ENCODE measurements around the gene PCMT1. TPM values are rescaled to one million over a fixed set of nuclear protein-coding genes. Genes with fewer than 3 reads are reported as not detected.

Gene PCMT1
- total and polyA plus RNA-seq, 2 donors (not counting 1 experiment from before 2014, with no cell fraction given) = 30.3 to 46.4 TPM

- Histone ChIP-seq H4K20me1 (ENCODE audit: control insufficient read depth, insufficient read depth, low read length, poor library complexity, severe bottlenecking) (no peaks in the 10 kb centered on the region), H3K79me2 (ENCODE audit: control insufficient read depth, insufficient read depth, low read length) (no peaks in the 10 kb centered on the region), H3K27ac (ENCODE audit: low read length in 2 of 2) (no peak overlapping the region), H3K36me3 (replicated peaks in 1 of 2; ENCODE audit: control extremely low read depth in 1 of 2, control insufficient read depth in 1 of 2, extremely low read depth in 1 of 2, insufficient read depth in 2 of 2, low read length in 1 of 2) (no peaks in the 10 kb centered on the region), H3K4me1 (ENCODE audit: control insufficient read depth in 2 of 2, insufficient read depth in 2 of 2, low read length in 2 of 2) (no peaks in the 10 kb centered on the region), H3K9me3 (ENCODE audit: control extremely low read depth in 1 of 3, control insufficient read depth in 2 of 3, insufficient read depth in 1 of 3, low read length in 2 of 3) (peaks cover 0 to 7% (median 0%) of the 10 kb centered on the region in 3 donors), H2AFZ (ENCODE audit: insufficient read depth, low read depth, low read length, poor library complexity, severe bottlenecking) (no peak overlapping the region), H3K9ac (ENCODE audit: low read length) (no peak overlapping the region), H3K4me3 (ENCODE audit: control extremely low read depth in 1 of 5, extremely low read depth in 1 of 5, insufficient read depth in 1 of 5, low read depth in 2 of 5, low read length in 4 of 5) (no peak overlapping the region), H3K4me2 (replicated peaks; ENCODE audit: low read depth, low read length, poor library complexity, severe bottlenecking) (no peak overlapping the region), H3K27me3 (replicated peaks in 1 of 4; ENCODE audit: control extremely low read depth in 1 of 4, control insufficient read depth in 3 of 4, insufficient read depth in 4 of 4, low read length in 3 of 4) (peaks cover 0 to 3% (median 0%) of the 10 kb centered on the region in 4 experiments)
- H3K9me3 Mint-ChIP-seq (ENCODE audit: insufficient read depth) = no peaks in the 10 kb centered on the region
- ATAC-seq (ENCODE audit: low read depth) = no peak
- H3K27me3 Mint-ChIP-seq = peaks cover 11% of the 10 kb centered on the region
- no peak for TF ChIP-seq EZH2 (IDR thresholded peaks at IDR 0.05; ENCODE audit: borderline replicate concordance, insufficient read depth, low read depth, low read length, poor library complexity, severe bottlenecking)
- TF ChIP-seq, protein P1, sequence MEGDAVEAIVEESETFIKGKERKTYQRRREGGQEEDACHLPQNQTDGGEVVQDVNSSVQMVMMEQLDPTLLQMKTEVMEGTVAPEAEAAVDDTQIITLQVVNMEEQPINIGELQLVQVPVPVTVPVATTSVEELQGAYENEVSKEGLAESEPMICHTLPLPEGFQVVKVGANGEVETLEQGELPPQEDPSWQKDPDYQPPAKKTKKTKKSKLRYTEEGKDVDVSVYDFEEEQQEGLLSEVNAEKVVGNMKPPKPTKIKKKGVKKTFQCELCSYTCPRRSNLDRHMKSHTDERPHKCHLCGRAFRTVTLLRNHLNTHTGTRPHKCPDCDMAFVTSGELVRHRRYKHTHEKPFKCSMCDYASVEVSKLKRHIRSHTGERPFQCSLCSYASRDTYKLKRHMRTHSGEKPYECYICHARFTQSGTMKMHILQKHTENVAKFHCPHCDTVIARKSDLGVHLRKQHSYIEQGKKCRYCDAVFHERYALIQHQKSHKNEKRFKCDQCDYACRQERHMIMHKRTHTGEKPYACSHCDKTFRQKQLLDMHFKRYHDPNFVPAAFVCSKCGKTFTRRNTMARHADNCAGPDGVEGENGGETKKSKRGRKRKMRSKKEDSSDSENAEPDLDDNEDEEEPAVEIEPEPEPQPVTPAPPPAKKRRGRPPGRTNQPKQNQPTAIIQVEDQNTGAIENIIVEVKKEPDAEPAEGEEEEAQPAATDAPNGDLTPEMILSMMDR (IDR thresholded peaks at IDR 0.05) = no peak
- ChIA-PET POLR2A (no interaction called here), CTCF (interaction anchor here (0.8 to 1.3 kb wide), 2 partner anchors 11 kb away, joined by 3 to 6 read pairs; no protein-coding TSS in a partner anchor)
- no peak for DNase-seq
- H3K4me3 Mint-ChIP-seq = no peak overlapping the region
- intact Hi-C loops (cut with micrococcal nuclease) = no loop called here
- no peaks in the 10 kb centered on the region for H3K4me1 Mint-ChIP-seq
- WGBS (ENCODE audit: insufficient coverage) = 100% methylated on average over 2 of the region's 7 CpGs
- H3K27ac Mint-ChIP-seq = no peak overlapping the region
Observed at GRCh38 chr6:149830731-149831307, 81.3 kb downstream of the PCMT1 start.

GRCh38 chr6:149831308-149831820, 81.8 kb downstream of the PCMT1 start:
- H3K4me1 Mint-ChIP-seq = no peaks in the 10 kb centered on the region
- peaks cover 14% of the 10 kb centered on the region for H3K27me3 Mint-ChIP-seq
- TF ChIP-seq EZH2 (IDR thresholded peaks at IDR 0.05; ENCODE audit: borderline replicate concordance, insufficient read depth, low read depth, low read length, poor library complexity, severe bottlenecking) = no peak
- TF ChIP-seq, protein P1 (IDR thresholded peaks at IDR 0.05) = no peak
- no peaks in the 10 kb centered on the region for H4K20me1 ChIP-seq (ENCODE audit: control insufficient read depth, insufficient read depth, low read length, poor library complexity, severe bottlenecking)
- H3K27me3 ChIP-seq (replicated peaks in 1 of 4; ENCODE audit: control extremely low read depth in 1 of 4, control insufficient read depth in 3 of 4, insufficient read depth in 4 of 4, low read length in 3 of 4) = peaks cover 0 to 3% (median 0%) of the 10 kb centered on the region in 4 experiments
- H3K79me2 ChIP-seq (ENCODE audit: control insufficient read depth, insufficient read depth, low read length) = no peaks in the 10 kb centered on the region
- H3K9ac ChIP-seq (ENCODE audit: low read length) = no peak overlapping the region
- no peak overlapping the region for H3K4me2 ChIP-seq (replicated peaks; ENCODE audit: low read depth, low read length, poor library complexity, severe bottlenecking)
- H3K9me3 ChIP-seq (ENCODE audit: control extremely low read depth in 1 of 3, control insufficient read depth in 2 of 3, insufficient read depth in 1 of 3, low read length in 2 of 3) = peaks cover 0 to 7% (median 0%) of the 10 kb centered on the region in 3 donors
- ChIA-PET POLR2A (no interaction called here), CTCF (interaction anchor here (1.2 to 1.7 kb wide), 3 partner anchors 11 to 17 kb away, joined by 3 to 6 read pairs (median 5); no protein-coding TSS in a partner anchor)
- H3K27ac ChIP-seq (ENCODE audit: low read length in 2 of 2) = no peak overlapping the region
- H3K4me3 ChIP-seq (ENCODE audit: control extremely low read depth in 1 of 5, extremely low read depth in 1 of 5, insufficient read depth in 1 of 5, low read depth in 2 of 5, low read length in 4 of 5) = no peak overlapping the region
- H3K4me1 ChIP-seq (ENCODE audit: control insufficient read depth in 2 of 2, insufficient read depth in 2 of 2, low read length in 2 of 2) = no peaks in the 10 kb centered on the region
- intact Hi-C loops (cut with micrococcal nuclease) = no loop called here
- DNase-seq (no peak), ATAC-seq (ENCODE audit: low read depth) (no peak)
- H3K4me3 Mint-ChIP-seq = no peak overlapping the region
- no peak overlapping the region for H3K27ac Mint-ChIP-seq
- no peaks in the 10 kb centered on the region for H3K36me3 ChIP-seq (replicated peaks in 1 of 2; ENCODE audit: control extremely low read depth in 1 of 2, control insufficient read depth in 1 of 2, extremely low read depth in 1 of 2, insufficient read depth in 2 of 2, low read length in 1 of 2)
- WGBS (ENCODE audit: insufficient coverage) = 94% methylated on average over 4 of the region's 6 CpGs
- no peak overlapping the region for H2AFZ ChIP-seq (ENCODE audit: insufficient read depth, low read depth, low read length, poor library complexity, severe bottlenecking)
- H3K9me3 Mint-ChIP-seq (ENCODE audit: insufficient read depth) = no peaks in the 10 kb centered on the region
